Sigmoid colon (tissue), 7 donors: ENCODE measurements around the gene TGFB3. TPM values are rescaled to one million over a fixed set of nuclear protein-coding genes. Genes with fewer than 3 reads are reported as not detected.

Source experiments
- DNase-seq: peaks from one replicate; pipeline ENCODE4 v3.0.0-alpha.2; 2019
- H3K27ac ChIP-seq, 4 donors: fragments of 200-600 bp; sonication (generic); one replicate each; pipeline ENCODE4 v1.5.1; 2016 to 2019; ENCODE audit warnings: mild to moderate bottlenecking in 1 of 4
- H3K27me3 ChIP-seq, 3 donors: fragments of 200-600 bp; sonication (generic); one replicate each; pipeline ENCODE4 v1.5.1; 2019; ENCODE audit warnings: mild to moderate bottlenecking in 1 of 3
- H3K36me3 ChIP-seq, 4 donors: fragments of 200-600 bp; sonication (generic); one replicate each; pipeline ENCODE4 v1.5.1; 2016 to 2019
- H3K4me1 ChIP-seq, 4 donors: fragments of 200-600 bp; sonication (generic); one replicate each; pipeline ENCODE4 v1.5.1; 2017 to 2019
- H3K4me3 ChIP-seq, 4 donors: fragments of 200-600 bp; sonication (generic); one replicate each; pipeline ENCODE4 v1.5.1; 2017 to 2019; ENCODE audit warnings: mild to moderate bottlenecking in 2 of 4, moderate library complexity in 1 of 4
- H3K9me3 ChIP-seq, 4 donors: fragments of 200-600 bp in 3 of 4; sonication (generic) in 3 of 4; one replicate each; pipeline versions ENCODE4 v1.5.1 to v1.6.1; 2013 to 2019
- CTCF ChIP-seq, 4 experiments: fragments of 450-650 bp in 3 of 4; fragments of 200-600 bp in 1 of 4; IDR thresholded peaks; one replicate each; pipeline ENCODE4 v1.5.1; 2016 to 2019; ENCODE audit warnings: antibody characterized with exemption in 4 of 4, mild to moderate bottlenecking in 3 of 4, moderate library complexity in 2 of 4
- EP300 ChIP-seq, 4 donors: sonication (generic); formaldehyde crosslinking; IDR thresholded peaks; one replicate each; pipeline ENCODE4 v1.6.1; 2017; ENCODE audit warnings: antibody characterized with exemption in 4 of 4
- POLR2A ChIP-seq, 2 donors: fragments of 450-650 bp; IDR thresholded peaks; one replicate each; pipeline ENCODE4 v1.6.1; 2016; ENCODE audit warnings: antibody characterized with exemption in 2 of 2, mild to moderate bottlenecking in 2 of 2, moderate library complexity in 2 of 2
- POLR2AphosphoS5 ChIP-seq, 4 donors: sonication (generic); formaldehyde crosslinking; IDR thresholded peaks; one replicate each; pipeline ENCODE4 v1.6.1; 2017; ENCODE audit warnings: antibody characterized with exemption in 4 of 4
- WGBS, 2 donors: extraction: QIAGEN DNeasy Blood & Tissue Kit; methylation state at CpG; one replicate each; pipeline ENCODE4 v1.1.7; 2013; 5-methylcytosine and 5-hydroxymethylcytosine counted together
- intact Hi-C: fragments of 100-400 bp; cut with DNase I; formaldehyde crosslinking; loops from one replicate; pipeline ENCODE4 v1.15.1; 2023
- polyA plus RNA-seq, 3 donors: library from polyadenylated mRNA; stranded (reverse); fragments of 200-250 nt; gene quantifications; one replicate each; pipeline ENCODE4 v1.2.3, GENCODE V29; 2013
- total RNA-seq, 4 donors: library from RNA; depleted of rRNA; stranded (reverse); fragments of >200 nt; gene quantifications; one replicate each; pipeline ENCODE4 v1.1.0, GENCODE V29; 2016
- donor health status: healthy with polysubstance abuse.
- donor health status: Bipolar disorder and iron deficiency.
- donor health status: healthy.

TGFB3 gene
- total and polyA plus RNA-seq, 7 donors, result 2.3 to 44.0 (median 7.8) TPM

DNA sequence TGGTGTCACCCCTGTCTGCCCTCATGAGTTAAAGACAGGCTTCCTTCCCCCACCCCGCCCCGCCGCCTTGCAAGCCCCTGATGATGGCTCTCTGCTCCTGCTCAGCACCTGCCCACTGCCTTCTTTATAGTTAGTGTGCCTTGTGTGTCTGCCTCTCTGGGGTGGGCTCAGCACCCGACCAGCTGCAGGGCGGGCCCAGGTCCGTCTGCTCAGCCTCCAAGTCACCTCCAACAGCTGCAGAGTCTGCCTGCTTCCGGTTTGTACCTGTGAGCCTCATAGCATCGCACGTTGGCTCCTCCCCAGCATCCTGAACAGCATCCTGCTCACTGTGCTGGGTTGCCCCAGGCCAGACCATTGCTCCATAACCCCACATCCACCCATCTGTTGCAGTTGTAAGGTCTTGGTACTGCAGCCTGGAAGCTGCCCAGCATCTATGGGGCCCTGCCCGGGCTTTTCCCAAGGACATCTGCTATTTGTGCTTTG lies 3.5 kb downstream of the TGFB3 start:
- peaks cover 0 to 50% (median 42%) of the 10 kb centered on the region in 4 donors for H3K4me1 ChIP-seq
- H3K36me3 ChIP-seq, result no peaks in the 10 kb centered on the region
- peak; percentile 63 for DNase-seq
- H3K27ac ChIP-seq, result peak overlapping the region in 1 of 4 donors; percentile 99
- TF ChIP-seq EP300 (IDR thresholded peaks at IDR 0.05) (no peak), POLR2A (IDR thresholded peaks at IDR 0.05) (no peak), POLR2AphosphoS5 (IDR thresholded peaks at IDR 0.05) (no peak), CTCF (IDR thresholded peaks at IDR 0.05) (no peak)
- WGBS, 2 donors, result 55 to 58% methylated on average over 10 of the region's 10 CpGs
- no peaks in the 10 kb centered on the region for H3K27me3 ChIP-seq
- peak overlapping the region in 1 of 4 donors; percentile 80 for H3K4me3 ChIP-seq
- intact Hi-C loops, result no loop called here
- no peaks in the 10 kb centered on the region for H3K9me3 ChIP-seq

DNA sequence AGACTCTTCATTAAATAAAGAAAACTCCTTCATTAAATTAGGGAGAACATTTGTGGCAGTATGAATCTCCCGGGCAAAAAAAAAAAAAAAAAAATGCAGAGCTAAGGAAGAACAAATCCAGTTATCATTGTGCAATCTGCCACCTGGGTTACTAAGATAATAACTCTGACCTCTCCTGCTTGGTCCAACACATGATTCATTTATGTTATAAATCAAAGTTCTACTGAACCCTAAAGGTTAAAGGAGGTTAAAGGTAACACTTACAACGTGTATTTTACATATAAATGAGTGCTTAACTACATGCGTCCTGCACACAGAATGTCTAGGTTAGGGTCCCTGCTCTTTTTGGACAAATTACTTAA lies 4.2 kb downstream of the TGFB3 start:
- Histone ChIP-seq H3K27ac (peak overlapping the region in 1 of 4 donors; percentile 99), H3K4me1 (peaks cover 0 to 45% (median 41%) of the 10 kb centered on the region in 4 donors), H3K36me3 (no peaks in the 10 kb centered on the region), H3K4me3 (no peak overlapping the region), H3K9me3 (no peaks in the 10 kb centered on the region), H3K27me3 (no peaks in the 10 kb centered on the region)
- no peak for TF ChIP-seq CTCF (IDR thresholded peaks at IDR 0.05)
- TF ChIP-seq POLR2AphosphoS5 (IDR thresholded peaks at IDR 0.05), result peak in 1 of 4 donors; percentile 1
- intact Hi-C loops, result no loop called here
- 27 to 59% methylated on average over 3 of the region's 3 CpGs for WGBS, 2 donors
- DNase-seq, result no peak

GRCh38 chr14:75976826-75977581 lies 4.8 kb downstream of the TGFB3 start:
- DNase-seq, result no peak
- TF ChIP-seq POLR2AphosphoS5 (IDR thresholded peaks at IDR 0.05) (peak in 1 of 4 donors; percentile 1), POLR2A (IDR thresholded peaks at IDR 0.05) (no peak)
- Histone ChIP-seq H3K27me3 (no peaks in the 10 kb centered on the region), H3K36me3 (no peaks in the 10 kb centered on the region), H3K27ac (no peak overlapping the region), H3K4me1 (peaks cover 0 to 45% (median 40%) of the 10 kb centered on the region in 4 donors), H3K9me3 (no peaks in the 10 kb centered on the region), H3K4me3 (no peak overlapping the region)
- intact Hi-C loops, result no loop called here
- 81 to 87% methylated on average over 8 of the region's 8 CpGs for WGBS, 2 donors

DNA sequence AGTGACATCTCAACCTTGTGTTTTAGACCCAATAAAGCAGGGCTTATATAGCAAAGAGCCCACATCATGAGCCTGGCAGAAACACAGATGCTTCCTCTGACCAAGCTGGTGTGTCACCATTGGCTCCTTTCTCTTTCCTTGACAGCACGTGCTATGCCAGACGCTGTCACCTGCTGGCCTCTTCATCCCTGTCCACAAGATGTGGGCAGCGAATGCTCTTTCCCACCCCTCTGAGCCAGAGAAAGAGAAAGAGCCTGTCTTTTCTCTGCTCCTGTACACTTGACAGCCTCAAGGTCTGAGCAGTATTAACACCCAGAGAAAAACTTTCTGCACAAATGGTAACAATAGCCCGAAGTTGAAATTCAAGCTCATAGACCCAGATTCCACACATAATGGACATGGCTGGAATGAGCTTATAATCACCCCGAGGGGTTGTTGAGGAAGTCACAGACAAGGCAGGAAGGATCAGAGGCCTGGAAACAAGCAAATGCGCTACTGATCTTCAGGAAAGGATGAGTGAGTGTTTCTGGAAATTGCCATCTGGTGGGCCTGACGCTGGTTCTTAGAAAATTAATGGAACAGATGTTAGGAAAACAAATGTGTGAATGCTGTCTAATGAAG lies 8.9 kb downstream of the TGFB3 start:
- H3K27me3 ChIP-seq, result no peaks in the 10 kb centered on the region
- no peaks in the 10 kb centered on the region for H3K9me3 ChIP-seq
- 67% methylated on average over 7 of the region's 7 CpGs for WGBS, 2 donors
- peaks cover 0 to 8% (median 5%) of the 10 kb centered on the region in 4 donors for H3K4me1 ChIP-seq
- intact Hi-C loops, result no loop called here
- H3K27ac ChIP-seq, result no peak overlapping the region
- peaks cover 0 to 25% (median 4%) of the 10 kb centered on the region in 4 donors for H3K36me3 ChIP-seq
- DNase-seq, result no peak
- TF ChIP-seq CTCF (IDR thresholded peaks at IDR 0.05), result no peak
- TF ChIP-seq POLR2AphosphoS5 (IDR thresholded peaks at IDR 0.05), result no peak
- TF ChIP-seq POLR2A (IDR thresholded peaks at IDR 0.05), result no peak
- TF ChIP-seq EP300 (IDR thresholded peaks at IDR 0.05), result no peak
- no peak overlapping the region for H3K4me3 ChIP-seq

GRCh38 chr14:75971509-75971908 lies 10.3 kb downstream of the TGFB3 start:
- no peak overlapping the region for H3K27ac ChIP-seq
- intact Hi-C loops, result no loop called here
- H3K36me3 ChIP-seq, result peaks cover 0 to 36% (median 6%) of the 10 kb centered on the region in 4 donors
- no peaks in the 10 kb centered on the region for H3K9me3 ChIP-seq
- H3K4me3 ChIP-seq, result no peak overlapping the region
- no peak for TF ChIP-seq EP300 (IDR thresholded peaks at IDR 0.05)
- no peak for TF ChIP-seq POLR2A (IDR thresholded peaks at IDR 0.05)
- no peak for TF ChIP-seq CTCF (IDR thresholded peaks at IDR 0.05)
- TF ChIP-seq POLR2AphosphoS5 (IDR thresholded peaks at IDR 0.05), result no peak
- no peaks in the 10 kb centered on the region for H3K27me3 ChIP-seq
- WGBS, 2 donors, result 95 to 96% methylated on average over 15 of the region's 15 CpGs
- peaks cover 0 to 5% (median 0%) of the 10 kb centered on the region in 4 donors for H3K4me1 ChIP-seq
- DNase-seq, result no peak
